GM12878 (cell line): Measurements from ENCODE around the gene DPYSL4. TPM values are rescaled to one million over a fixed set of nuclear protein-coding genes. Genes with fewer than 3 reads are reported as not detected.

Experiments
- ATAC-seq: fragments of 200-7000 bp; cut with Tn5 transposase; 3 replicates; pipeline ENCODE4 v1.9.1; 2020; ENCODE audit warnings: mild to moderate bottlenecking, moderate library complexity
- BruUV-seq: library from RNA; stranded (reverse); fragments of 400-500 nt; replicated peaks from 2 replicates; lab custom pipeline; 2021; lab: Mats Ljungman, UMichigan
- CTCF ChIA-PET: fragments of 300-600 bp; sonication (Branson Sonifier 250); formaldehyde crosslinking; extraction: SDS; loops from one replicate; lab custom pipeline; 2021; ENCODE audit warnings: inconsistent platforms; lab: Yijun Ruan, JAX
- POLR2A ChIA-PET: fragments of 350-600 bp; formaldehyde crosslinking; extraction: SDS; loops from one replicate; lab custom pipeline; 2021; ENCODE audit warnings: inconsistent platforms; lab: Charles Lee
- RAD21 ChIA-PET: fragments of 300-600 bp; sonication (Branson Sonifier 250); formaldehyde crosslinking; loops from one replicate; lab custom pipeline; 2023; ENCODE audit warnings: antibody characterized with exemption; ENCODE audit not compliant: unreplicated experiment; lab: Charles Lee
- SMC1A ChIA-PET: fragments of 300-600 bp; sonication (Branson Sonifier 250); formaldehyde crosslinking; loops from one replicate; lab custom pipeline; 2023; ENCODE audit not compliant: unreplicated experiment, uncharacterized antibody; lab: Charles Lee
- DNase-seq: peaks from one replicate; pipeline ENCODE4 v3.0.0-alpha.2; 2011; ENCODE audit warnings: low read depth, low spot score
- FAIRE-seq: peaks from 3 replicates; lab custom pipeline; 2011; peaks lifted over from hg19 to GRCh38; lab: Jason Lieb, UNC
- H2AFZ ChIP-seq: 2 replicates; pipeline ENCODE4 v1.6.0; 2011; ENCODE audit warnings: low read depth, low read length, control low read depth; ENCODE audit not compliant: control insufficient read depth
- H3K27ac ChIP-seq: 2 replicates; pipeline ENCODE4 v1.5.1; 2011; ENCODE audit warnings: control low read depth; ENCODE audit not compliant: control insufficient read depth, insufficient read depth
- H3K27me3 ChIP-seq, 2 experiments: replicated peaks in 1 of 2; 2 replicates each; pipeline versions ENCODE4 v1.6.0 to v1.6.1; 2011; ENCODE audit warnings: low read length in 1 of 2; ENCODE audit not compliant: control insufficient read depth in 2 of 2, insufficient read depth in 2 of 2
- H3K36me3 ChIP-seq, 2 experiments: 2 replicates each; pipeline ENCODE4 v1.5.1; 2011; ENCODE audit warnings: low read length in 1 of 2; ENCODE audit not compliant: control insufficient read depth in 2 of 2, insufficient read depth in 2 of 2
- H3K4me1 ChIP-seq: 2 replicates; pipeline ENCODE4 v1.6.1; 2011; ENCODE audit warnings: mild to moderate bottlenecking, low read length, moderate library complexity, mixed read lengths; ENCODE audit not compliant: control insufficient read depth, insufficient read depth
- H3K4me2 ChIP-seq: 2 replicates; pipeline ENCODE4 v1.6.0; 2011; ENCODE audit warnings: control low read depth; ENCODE audit not compliant: control insufficient read depth, insufficient read depth
- H3K4me3 ChIP-seq: fragments of 200-600 bp; sonication (generic); 2 replicates; pipeline ENCODE4 v1.5.1; 2016
- H3K79me2 ChIP-seq: 2 replicates; pipeline ENCODE4 v1.6.0; 2011; ENCODE audit warnings: low read length; ENCODE audit not compliant: control insufficient read depth, insufficient read depth
- H3K9ac ChIP-seq: 2 replicates; pipeline ENCODE4 v1.8.0; 2011; ENCODE audit warnings: low read length, control low read depth, mixed read lengths; ENCODE audit not compliant: control insufficient read depth, insufficient read depth
- H3K9me3 ChIP-seq: replicated peaks from 3 replicates; pipeline ENCODE4 v1.5.1; 2011; ENCODE audit warnings: mild to moderate bottlenecking, low read length; ENCODE audit not compliant: control insufficient read depth, insufficient read depth
- H4K20me1 ChIP-seq: 2 replicates; pipeline ENCODE4 v1.6.0; 2011; ENCODE audit not compliant: control insufficient read depth, insufficient read depth
- FOXM1 ChIP-seq: IDR thresholded peaks from 2 replicates; pipeline ENCODE4 v1.6.1; 2012; ENCODE audit warnings: low read depth, mild to moderate bottlenecking, inconsistent platforms, low read length, moderate library complexity
- MAX ChIP-seq: IDR thresholded peaks from 2 replicates; pipeline ENCODE4 v1.6.1; 2012; ENCODE audit warnings: low read depth, low read length, improper control_type of control experiment
- MTA2 ChIP-seq: fragments of 450-650 bp; IDR thresholded peaks from 2 replicates; pipeline ENCODE4 v1.6.1; 2016; ENCODE audit warnings: low read depth, mild to moderate bottlenecking, moderate library complexity
- NRF1 ChIP-seq: conservative IDR thresholded peaks from 2 replicates; pipeline ENCODE4 v1.6.1; 2011; ENCODE audit warnings: mild to moderate bottlenecking, low read depth, low read length, improper control_type of control experiment
- STAT3 ChIP-seq: IDR thresholded peaks from 2 replicates; pipeline ENCODE4 v1.6.1; 2011; ENCODE audit warnings: low read depth, low read length, improper control_type of control experiment
- ZNF217 ChIP-seq: fragments of 450-650 bp; IDR thresholded peaks from 2 replicates; pipeline ENCODE4 v1.6.1; 2017; ENCODE audit warnings: antibody characterized with exemption, mild to moderate bottlenecking
- ZNF592 ChIP-seq: fragments of 450-650 bp; IDR thresholded peaks from 2 replicates; pipeline ENCODE4 v1.6.1; 2017; ENCODE audit warnings: mild to moderate bottlenecking, moderate library complexity
- WGBS: methylation state at CpG from one replicate; pipeline ENCODE4 v1.1.6; 2016; ENCODE audit warnings: low lambda C conversion rate; ENCODE audit not compliant: insufficient replicate concordance, insufficient coverage; ENCODE audit errors: missing lambda C conversion rate; 5-methylcytosine and 5-hydroxymethylcytosine counted together
- in situ Hi-C: fragments of 300-500 bp; cut with MboI; formaldehyde crosslinking; loops from 9 replicates; pipeline ENCODE4 v1.14.3; 2018; ENCODE audit warnings: mixed read lengths
- intact Hi-C: fragments of 100-400 bp; cut with micrococcal nuclease; formaldehyde crosslinking; loops from one replicate; pipeline ENCODE4 v1.14.2; 2022; ENCODE audit not compliant: unreplicated experiment
- polyA plus RNA-seq, 11 experiments: library from polyadenylated mRNA; depleted of rRNA in 4 of 11; unstranded in 6 of 11; stranded (reverse) in 5 of 11; fragments of >200 nt; fragmentation: Nextera tagmentation in 4 of 11; fragmentation: Illumina TruSeq in 1 of 11; extraction: Ambion mirVana in 4 of 11; extraction: Trizol in 1 of 11; gene quantifications; 1 replicate in 1 of 11; 2 replicates in 10 of 11; pipeline versions ENCODE4 v1.2.1 to v1.2.3, GENCODE V29; 2011 to 2016; ENCODE audit warnings: inconsistent platforms in 2 of 11, missing spikeins in 2 of 11, low read depth in 1 of 11
- total RNA-seq, 4 experiments: library from RNA; depleted of rRNA in 3 of 4; stranded (reverse); fragments of >200 nt in 3 of 4; fragmentation: Illumina TruSeq in 1 of 4; extraction: Trizol in 1 of 4; gene quantifications; 2 replicates each; pipeline versions ENCODE4 v1.2.1 to v1.2.3, GENCODE V29; 2013 to 2021

Gene DPYSL4
- total and polyA plus RNA-seq, 10 of the 15 experiments (the other 5 are each of a cell fraction or from before 2014, with no cell fraction given) = 0.10 to 0.21 TPM; not detected in 8

- no peak for FAIRE-seq
- no peak for DNase-seq
- SMC1A ChIA-PET = no interaction called here
- H3K36me3 ChIP-seq = no peaks in the 10 kb centered on the region
- no peak overlapping the region for H3K27ac ChIP-seq
- in situ Hi-C loops = no loop called here
- H3K9me3 ChIP-seq = no peaks in the 10 kb centered on the region
- ATAC-seq = no peak
- H3K9ac ChIP-seq = no peak overlapping the region
- no peak overlapping the region for H2AFZ ChIP-seq
- intact Hi-C loops = no loop called here
- TF ChIP-seq ZNF592 = no peak
- no peak for TF ChIP-seq MAX
- TF ChIP-seq ZNF217 = no peak
- TF ChIP-seq STAT3 = no peak
- no peak for TF ChIP-seq NRF1
- TF ChIP-seq FOXM1 = no peak
- no peak for TF ChIP-seq MTA2
- TF ChIP-seq, all 136 proteins: peak for 0
- no peaks in the 10 kb centered on the region for H3K79me2 ChIP-seq
- POLR2A ChIA-PET = no interaction called here
- WGBS = 68% methylated on average over 40 of the region's 40 CpGs
- RAD21 ChIA-PET = no interaction called here
- no peaks in the 10 kb centered on the region for H4K20me1 ChIP-seq
- BruUV-seq = no TSS peak
- no peak overlapping the region for H3K4me3 ChIP-seq
- H3K4me1 ChIP-seq = no peaks in the 10 kb centered on the region
- H3K27me3 ChIP-seq = no peaks in the 10 kb centered on the region
- no peak overlapping the region for H3K4me2 ChIP-seq
- CTCF ChIA-PET = no interaction called here
These were observed 49.4 kb upstream of the DPYSL4 start for GRCh38 chr10:132137111-132138072.
